Measurements from ENCODE around the gene CSNK1A1. TPM values are rescaled to one million over a fixed set of nuclear protein-coding genes. Genes with fewer than 3 reads are reported as not detected.

CSNK1A1 gene
- total RNA-seq, 1 donor from 2014 or later, result 133 TPM

GRCh38 chr5:149490599-149491485 is 60.4 kb downstream of the CSNK1A1 start:
- Mint-ChIP-seq H3K27ac (no peak overlapping the region), H3K36me3 (ENCODE audit: low read depth) (peaks cover 23% of the 10 kb centered on the region), H3K4me3 (no peak overlapping the region), H3K4me1 (peaks cover 5% of the 10 kb centered on the region), H3K27me3 (no peaks in the 10 kb centered on the region), H3K9me3 (no peaks in the 10 kb centered on the region)
- TF ChIP-seq CTCF (IDR thresholded peaks at IDR 0.05), result no peak
- POLR2A ChIA-PET, result interaction anchor here (0.6 kb wide), 1 partner anchor 59 kb away, joined by 3 read pairs; no protein-coding TSS in a partner anchor
- ATAC-seq (ENCODE audit: low read depth) (no peak), DNase-seq (no peak)
- intact Hi-C loops (cut with micrococcal nuclease), result loop anchor here (10.0 kb wide), 1 partner anchor 54 kb away; no protein-coding TSS in a partner anchor
- CTCF ChIA-PET, result no interaction called here

GRCh38 chr5:149489605-149490037 is 61.6 kb downstream of the CSNK1A1 start:
- H3K4me3 Mint-ChIP-seq, result no peak overlapping the region
- intact Hi-C loops (cut with micrococcal nuclease), result loop anchor here (10.0 kb wide), 1 partner anchor 55 kb away; no protein-coding TSS in a partner anchor
- no peaks in the 10 kb centered on the region for H3K27me3 Mint-ChIP-seq
- TF ChIP-seq CTCF (IDR thresholded peaks at IDR 0.05), result no peak
- no peaks in the 10 kb centered on the region for H3K9me3 Mint-ChIP-seq
- peaks cover 16% of the 10 kb centered on the region for H3K36me3 Mint-ChIP-seq (ENCODE audit: low read depth)
- CTCF ChIA-PET, result no interaction called here
- DNase-seq, result no peak
- peaks cover 5% of the 10 kb centered on the region for H3K4me1 Mint-ChIP-seq
- no peak for ATAC-seq (ENCODE audit: low read depth)
- POLR2A ChIA-PET, result no interaction called here
- H3K27ac Mint-ChIP-seq, result no peak overlapping the region

DNA sequence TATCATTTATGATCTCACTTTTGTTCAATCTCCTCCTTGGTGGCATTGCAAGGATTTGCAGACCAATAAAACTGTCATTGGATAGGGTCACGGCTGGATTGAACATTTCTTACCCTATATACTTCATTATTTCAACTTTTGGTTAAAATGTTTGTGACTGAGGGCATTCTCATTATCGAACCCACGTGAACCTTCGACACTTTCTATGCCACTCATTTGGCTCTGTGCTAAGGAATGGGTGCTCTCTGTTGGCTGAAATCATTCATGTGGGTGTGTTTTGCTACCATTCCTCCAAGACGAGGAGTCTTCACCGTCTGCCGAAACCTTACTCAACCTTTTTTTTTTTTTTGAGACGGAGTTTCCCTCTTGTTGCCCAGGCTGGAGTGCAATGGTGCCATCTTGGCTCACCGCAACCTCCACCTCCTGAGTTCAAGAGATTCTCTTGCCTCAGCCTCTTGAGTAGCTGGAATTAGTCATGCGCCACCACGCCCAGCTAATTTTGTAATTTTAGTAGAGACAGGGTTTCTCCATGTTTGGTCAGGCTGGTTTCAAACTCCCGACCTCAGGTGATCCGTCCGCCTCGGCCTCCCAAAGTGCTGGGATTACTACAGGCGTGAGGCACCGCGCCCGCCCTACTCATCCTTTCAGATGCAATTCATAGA is 62.5 kb downstream of the CSNK1A1 start:
- Mint-ChIP-seq H3K36me3 (ENCODE audit: low read depth) (peaks cover 9% of the 10 kb centered on the region), H3K4me3 (no peak overlapping the region), H3K4me1 (peaks cover 5% of the 10 kb centered on the region), H3K27ac (no peak overlapping the region), H3K9me3 (no peaks in the 10 kb centered on the region), H3K27me3 (no peaks in the 10 kb centered on the region)
- intact Hi-C loops (cut with micrococcal nuclease), result no loop called here
- POLR2A ChIA-PET, result no interaction called here
- DNase-seq, result no peak
- ATAC-seq (ENCODE audit: low read depth), result no peak
- CTCF ChIA-PET, result no interaction called here
- no peak for TF ChIP-seq CTCF (IDR thresholded peaks at IDR 0.05)

DNA sequence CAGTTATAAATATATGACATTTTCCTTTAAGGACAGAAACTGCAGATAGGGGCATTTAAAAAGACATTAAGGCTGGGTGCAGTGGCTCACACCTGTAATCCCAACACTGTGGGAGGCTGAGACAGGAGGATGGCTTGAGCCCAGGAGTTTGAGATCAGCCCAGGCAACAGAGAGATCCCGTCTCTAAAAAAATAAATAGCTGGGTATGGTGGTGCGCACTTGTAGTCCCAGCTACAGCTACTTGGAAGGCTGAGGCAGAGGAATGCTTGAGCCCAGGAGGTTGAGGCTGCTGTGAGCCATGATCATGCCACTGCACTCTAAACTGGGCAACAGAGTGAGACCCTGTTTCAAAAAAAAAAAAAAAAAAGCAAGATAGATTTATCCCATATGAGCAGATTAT is 63.6 kb downstream of the CSNK1A1 start:
- CTCF ChIA-PET, result no interaction called here
- intact Hi-C loops (cut with micrococcal nuclease), result no loop called here
- H3K9me3 Mint-ChIP-seq, result no peaks in the 10 kb centered on the region
- H3K4me1 Mint-ChIP-seq, result peaks cover 5% of the 10 kb centered on the region
- ATAC-seq (ENCODE audit: low read depth) (no peak), DNase-seq (no peak)
- H3K27ac Mint-ChIP-seq, result no peak overlapping the region
- peaks cover 2% of the 10 kb centered on the region for H3K36me3 Mint-ChIP-seq (ENCODE audit: low read depth)
- POLR2A ChIA-PET, result interaction anchor here (0.6 kb wide), 1 partner anchor 923 kb away, joined by 3 read pairs; no protein-coding TSS in a partner anchor
- no peak overlapping the region for H3K4me3 Mint-ChIP-seq
- H3K27me3 Mint-ChIP-seq, result no peaks in the 10 kb centered on the region
- TF ChIP-seq CTCF (IDR thresholded peaks at IDR 0.05), result no peak
